H9 (cell line): ENCODE results near the gene ADCY4. TPM values are rescaled to one million over a fixed set of nuclear protein-coding genes. Genes with fewer than 3 reads are reported as not detected.

Experiments used
- DNase-seq: peaks from one replicate; pipeline ENCODE4 v3.0.0-alpha.2; 2017
- H2AFZ ChIP-seq: one replicate; pipeline ENCODE4 v1.6.1; 2013; ENCODE audit warnings: mild to moderate bottlenecking, low read length, control low read depth, moderate library complexity
- H2AK5ac ChIP-seq: 2 replicates; pipeline ENCODE4 v1.6.1; 2013; ENCODE audit warnings: low read length, control low read depth, mixed read lengths; ENCODE audit not compliant: insufficient read length
- H2BK120ac ChIP-seq: one replicate; pipeline ENCODE4 v1.6.1; 2013; ENCODE audit warnings: low read depth, mild to moderate bottlenecking, low read length, control low read depth, inconsistent platforms; ENCODE audit not compliant: poor library complexity, severe bottlenecking
- H2BK12ac ChIP-seq: 2 replicates; pipeline ENCODE4 v1.6.1; 2013; ENCODE audit warnings: low read length, control low read depth, mixed read lengths, low read depth; ENCODE audit not compliant: insufficient read length
- H2BK15ac ChIP-seq: 2 replicates; pipeline ENCODE4 v1.6.1; 2013; ENCODE audit warnings: low read depth, low read length, control low read depth
- H2BK20ac ChIP-seq: one replicate; pipeline ENCODE4 v1.6.1; 2013; ENCODE audit warnings: low read depth, mild to moderate bottlenecking, low read length, control low read depth, inconsistent platforms; ENCODE audit not compliant: poor library complexity, severe bottlenecking
- H2BK5ac ChIP-seq: 2 replicates; pipeline ENCODE4 v1.6.1; 2013; ENCODE audit warnings: low read length, control low read depth, mixed read lengths; ENCODE audit not compliant: insufficient read length
- H3K14ac ChIP-seq: 2 replicates; pipeline ENCODE4 v1.6.1; 2013; ENCODE audit warnings: low read length, control low read depth; ENCODE audit not compliant: insufficient read depth
- H3K18ac ChIP-seq: 2 replicates; pipeline ENCODE4 v1.6.1; 2013; ENCODE audit warnings: low read depth, mild to moderate bottlenecking, mixed read lengths, low read length, control low read depth; ENCODE audit not compliant: insufficient read length
- H3K23ac ChIP-seq: 2 replicates; pipeline ENCODE4 v1.6.1; 2013; ENCODE audit warnings: low read length, control low read depth, mixed read lengths, low read depth; ENCODE audit not compliant: insufficient read length
- H3K23me2 ChIP-seq: 2 replicates; pipeline ENCODE4 v1.6.1; 2013; ENCODE audit warnings: low read depth, mild to moderate bottlenecking, mixed read lengths, low read length, control low read depth; ENCODE audit not compliant: insufficient read length, poor library complexity, severe bottlenecking
- H3K27ac ChIP-seq: 2 replicates; pipeline ENCODE4 v1.5.1; 2013; ENCODE audit warnings: low read length, control low read depth, mixed read lengths, low read depth; ENCODE audit not compliant: insufficient read length
- H3K27me3 ChIP-seq: 2 replicates; pipeline ENCODE4 v1.6.1; 2013; ENCODE audit warnings: low read length, control low read depth, inconsistent platforms; ENCODE audit not compliant: insufficient read depth
- H3K4ac ChIP-seq: 2 replicates; pipeline ENCODE4 v1.6.1; 2013; ENCODE audit warnings: low read depth, mild to moderate bottlenecking, control low read depth, inconsistent platforms, low read length, moderate library complexity
- H3K4me1 ChIP-seq: 2 replicates; pipeline ENCODE4 v1.6.1; 2013; ENCODE audit warnings: low read length, control low read depth, inconsistent platforms; ENCODE audit not compliant: insufficient read depth
- H3K4me2 ChIP-seq: 2 replicates; pipeline ENCODE4 v1.6.1; 2013; ENCODE audit warnings: low read length, control low read depth, mixed read lengths; ENCODE audit not compliant: insufficient read length, insufficient read depth
- H3K56ac ChIP-seq: 2 replicates; pipeline ENCODE4 v1.6.1; 2013; ENCODE audit warnings: low read depth, mild to moderate bottlenecking, mixed read lengths, low read length, control low read depth; ENCODE audit not compliant: insufficient read length
- H3K79me1 ChIP-seq: 2 replicates; pipeline ENCODE4 v1.6.1; 2013; ENCODE audit warnings: low read depth, mild to moderate bottlenecking, moderate library complexity, low read length, control low read depth, inconsistent platforms; ENCODE audit not compliant: insufficient read depth, poor library complexity, severe bottlenecking
- H3K79me2 ChIP-seq: 2 replicates; pipeline ENCODE4 v1.6.1; 2013; ENCODE audit warnings: low read length, control low read depth, inconsistent platforms; ENCODE audit not compliant: insufficient read depth
- H3K9ac ChIP-seq: 2 replicates; pipeline ENCODE4 v1.6.1; 2013; ENCODE audit warnings: low read length, control low read depth, mixed read lengths; ENCODE audit not compliant: insufficient read length; ENCODE audit errors: extremely low read depth
- H3K9me3 ChIP-seq: one replicate; pipeline ENCODE4 v1.6.1; 2013; ENCODE audit warnings: low read depth, low read length, inconsistent platforms; ENCODE audit not compliant: control insufficient read depth
- H3T11ph ChIP-seq: one replicate; pipeline ENCODE4 v1.6.1; 2013; ENCODE audit warnings: mild to moderate bottlenecking, low read length, control low read depth, inconsistent platforms
- H4K20me1 ChIP-seq: one replicate; pipeline ENCODE4 v1.6.1; 2013; ENCODE audit not compliant: control insufficient read depth, insufficient read length, insufficient read depth
- H4K5ac ChIP-seq: 2 replicates; pipeline ENCODE4 v1.6.1; 2013; ENCODE audit warnings: low read depth, mild to moderate bottlenecking, mixed read lengths, low read length, control low read depth; ENCODE audit not compliant: insufficient read length
- H4K8ac ChIP-seq: replicated peaks from 2 replicates; pipeline ENCODE4 v1.6.1; 2013; ENCODE audit warnings: low read length, control low read depth, mixed read lengths, low read depth; ENCODE audit not compliant: insufficient read length
- H4K91ac ChIP-seq: 2 replicates; pipeline ENCODE4 v1.6.1; 2013; ENCODE audit warnings: low read depth, mild to moderate bottlenecking, moderate library complexity, mixed read lengths, low read length, control low read depth; ENCODE audit not compliant: insufficient read length
- H3K27ac Mint-ChIP-seq, 3 experiments: 2 replicates in 2 of 3; 3 replicates in 1 of 3; pipeline ENCODE4 v1.8.0; 2020 to 2021; ENCODE audit warnings: mixed read lengths in 3 of 3, mild to moderate bottlenecking in 1 of 3, moderate library complexity in 1 of 3
- H3K27me3 Mint-ChIP-seq: 2 replicates; pipeline ENCODE4 v1.8.0; 2021; ENCODE audit warnings: low read depth, mild to moderate bottlenecking, moderate library complexity, mixed read lengths
- H3K36me3 Mint-ChIP-seq, 3 experiments: 2 replicates in 2 of 3; 3 replicates in 1 of 3; pipeline ENCODE4 v1.8.0; 2020 to 2021; ENCODE audit warnings: low read depth in 3 of 3, mixed read lengths in 3 of 3; ENCODE audit not compliant: insufficient read depth in 1 of 3
- H3K4me1 Mint-ChIP-seq, 2 experiments: 2 replicates each; pipeline ENCODE4 v1.8.0; 2020; ENCODE audit warnings: mixed read lengths in 2 of 2
- H3K4me3 Mint-ChIP-seq, 2 experiments: 2 replicates in 1 of 2; 3 replicates in 1 of 2; pipeline ENCODE4 v1.8.0; 2020 to 2021; ENCODE audit warnings: mild to moderate bottlenecking in 2 of 2, mixed read lengths in 2 of 2, moderate library complexity in 1 of 2
- H3K9me3 Mint-ChIP-seq, 2 experiments: 2 replicates in 1 of 2; 3 replicates in 1 of 2; pipeline ENCODE4 v1.8.0; 2020; ENCODE audit warnings: mild to moderate bottlenecking in 2 of 2, mixed read lengths in 2 of 2, moderate library complexity in 1 of 2
- WGBS: extraction: QIAGEN DNeasy Blood & Tissue Kit; methylation state at CpG from one replicate; pipeline ENCODE4 v1.1.7; 2013; ENCODE audit warnings: missing lambda C conversion rate, low lambda C conversion rate, mixed read lengths; ENCODE audit not compliant: insufficient read length; ENCODE audit errors: extremely low coverage; 5-methylcytosine and 5-hydroxymethylcytosine counted together
- total RNA-seq: library from RNA; stranded (reverse); gene quantifications from 2 replicates; pipeline ENCODE4 v1.2.1, GENCODE V29; 2021
- TF ChIP-seq, protein P1 (sequence below): fragments of 200-600 bp; sonication (generic); conservative IDR thresholded peaks from 3 replicates; pipeline ENCODE4 v1.8.0; 2021; ENCODE audit warnings: antibody characterized with exemption, mild to moderate bottlenecking

Gene ADCY4
- total RNA-seq, 1 experiment from 2014 or later: 0.09 TPM

DNA sequence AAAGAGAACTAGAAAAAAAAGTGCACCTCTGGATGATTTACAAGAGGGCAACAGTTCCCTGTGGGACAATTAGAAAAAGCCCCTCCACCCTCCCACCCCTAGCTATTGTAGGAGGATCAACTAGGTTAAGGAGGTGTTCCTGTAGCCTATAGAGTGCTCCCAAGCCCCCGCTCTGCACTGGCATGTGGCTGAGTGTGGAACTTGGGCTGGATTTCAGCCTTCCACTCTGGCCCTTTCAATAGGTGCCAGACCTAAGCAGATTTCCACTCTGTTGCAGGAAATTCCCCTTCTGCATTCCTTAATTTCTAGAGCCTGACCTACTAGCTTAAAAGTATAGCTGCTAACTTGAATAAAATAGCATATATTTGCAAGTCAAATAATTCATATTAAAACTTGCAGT is 35.9 kb upstream of the ADCY4 start:
- Histone ChIP-seq H3K14ac (no peak overlapping the region), H3K23me2 (peaks cover 18% of the 10 kb centered on the region), H3K4me2 (no peak overlapping the region), H2AFZ (no peak overlapping the region), H2BK15ac (no peak overlapping the region), H2AK5ac (no peak overlapping the region), H3K23ac (no peak overlapping the region), H3K4me1 (no peaks in the 10 kb centered on the region; the same call in 1 of the 2 replicates), H4K91ac (no peak overlapping the region), H3K9me3 (no peaks in the 10 kb centered on the region), H2BK20ac (no peak overlapping the region), H3K27me3 (no peaks in the 10 kb centered on the region), H3T11ph (no peak overlapping the region), H2BK5ac (no peak overlapping the region), H3K18ac (no peak overlapping the region), H3K79me1 (no peaks in the 10 kb centered on the region), H4K5ac (no peak overlapping the region), H3K27ac (no peak overlapping the region), H3K79me2 (no peaks in the 10 kb centered on the region), H2BK120ac (no peak overlapping the region), H4K20me1 (no peaks in the 10 kb centered on the region), H3K4ac (no peak overlapping the region), H3K56ac (no peak overlapping the region), H4K8ac (no peak overlapping the region), H3K9ac (no peak overlapping the region), H2BK12ac (no peak overlapping the region)
- no peak overlapping the region for H3K4me3 Mint-ChIP-seq
- TF ChIP-seq, protein P1, sequence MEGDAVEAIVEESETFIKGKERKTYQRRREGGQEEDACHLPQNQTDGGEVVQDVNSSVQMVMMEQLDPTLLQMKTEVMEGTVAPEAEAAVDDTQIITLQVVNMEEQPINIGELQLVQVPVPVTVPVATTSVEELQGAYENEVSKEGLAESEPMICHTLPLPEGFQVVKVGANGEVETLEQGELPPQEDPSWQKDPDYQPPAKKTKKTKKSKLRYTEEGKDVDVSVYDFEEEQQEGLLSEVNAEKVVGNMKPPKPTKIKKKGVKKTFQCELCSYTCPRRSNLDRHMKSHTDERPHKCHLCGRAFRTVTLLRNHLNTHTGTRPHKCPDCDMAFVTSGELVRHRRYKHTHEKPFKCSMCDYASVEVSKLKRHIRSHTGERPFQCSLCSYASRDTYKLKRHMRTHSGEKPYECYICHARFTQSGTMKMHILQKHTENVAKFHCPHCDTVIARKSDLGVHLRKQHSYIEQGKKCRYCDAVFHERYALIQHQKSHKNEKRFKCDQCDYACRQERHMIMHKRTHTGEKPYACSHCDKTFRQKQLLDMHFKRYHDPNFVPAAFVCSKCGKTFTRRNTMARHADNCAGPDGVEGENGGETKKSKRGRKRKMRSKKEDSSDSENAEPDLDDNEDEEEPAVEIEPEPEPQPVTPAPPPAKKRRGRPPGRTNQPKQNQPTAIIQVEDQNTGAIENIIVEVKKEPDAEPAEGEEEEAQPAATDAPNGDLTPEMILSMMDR: no peak
- H3K27ac Mint-ChIP-seq: no peak overlapping the region
- DNase-seq: no peak
- peaks cover 8% of the 10 kb centered on the region for H3K27me3 Mint-ChIP-seq
- H3K4me1 Mint-ChIP-seq: peaks cover 15 to 16% of the 10 kb centered on the region in 2 experiments
- no CpG with 5 or more reads among the region's 1 CpG for WGBS
- no peaks in the 10 kb centered on the region for H3K9me3 Mint-ChIP-seq
- H3K36me3 Mint-ChIP-seq: peaks cover 8 to 41% (median 23%) of the 10 kb centered on the region in 3 experiments
